ENCODE measurements around the gene CARD8. TPM values are rescaled to one million over a fixed set of nuclear protein-coding genes. Genes with fewer than 3 reads are reported as not detected.
"Not testable (repeated sequence)": the region's sequence is repeated elsewhere in the genome, so short reads cannot be mapped to it uniquely, and the experiment has no call there.

CARD8 gene
- total RNA-seq: 47.2 TPM

- peak; percentile 94 for DNase-seq
These were observed at the start of gene CARD8 for GRCh38 chr19:48255376-48256303. Gene CARD8, minus strand, starts transcription at chr19:48255912. Its CDS starts 14,892 bp downstream, at chr19:48241020.

DNA sequence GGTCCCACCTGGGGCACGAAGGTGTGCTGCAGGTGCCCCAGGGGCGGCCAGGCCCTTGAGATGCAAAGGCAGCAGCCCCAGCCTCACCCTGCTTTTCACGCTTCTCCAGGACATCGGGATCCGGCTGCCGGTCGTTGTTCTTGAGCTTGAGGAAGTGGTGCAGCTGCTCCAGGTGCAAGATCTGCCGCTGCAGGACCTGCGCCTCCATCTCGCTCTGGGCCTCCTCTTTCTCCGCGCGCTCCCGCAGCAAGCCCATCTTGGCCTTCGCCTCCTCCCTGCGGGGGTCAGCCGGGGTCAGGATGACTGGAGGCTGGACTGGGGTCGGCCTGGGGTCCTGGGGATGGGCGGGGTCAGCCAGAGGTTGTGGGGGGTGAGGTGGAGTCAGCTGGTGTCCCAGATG, 48.2 kb upstream of the CARD8 start:
- DNase-seq: no peak

GRCh38 chr19:48303367-48303766, 47.7 kb upstream of the CARD8 start:
- DNase-seq: no peak

DNA sequence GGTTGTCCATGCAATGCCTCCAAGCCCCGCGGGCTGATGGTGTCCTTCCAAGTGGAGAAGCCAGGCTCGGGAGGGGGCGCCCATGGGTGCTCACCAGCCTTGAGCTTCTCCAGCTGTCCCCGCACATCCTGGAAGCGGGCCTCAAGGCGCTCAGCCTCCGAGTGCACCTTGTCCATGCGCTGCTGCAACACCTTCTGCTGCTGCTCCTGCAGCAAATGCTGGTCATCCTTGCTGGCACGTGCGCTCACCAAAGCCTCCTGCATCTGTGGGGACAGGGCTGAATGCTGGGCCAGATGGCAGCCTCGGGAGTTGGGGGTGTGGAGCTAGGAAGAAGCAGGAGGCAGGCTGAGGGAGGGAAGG, 46.9 kb upstream of the CARD8 start:
- DNase-seq: no peak

- DNase-seq: no peak
These were observed 46.3 kb upstream of the CARD8 start for GRCh38 chr19:48301886-48302599.

GRCh38 chr19:48297975-48298374, 42.3 kb upstream of the CARD8 start:
- DNase-seq: no peak

- no peak for DNase-seq
These were observed 41.4 kb upstream of the CARD8 start for GRCh38 chr19:48296963-48297734.

- no peak for DNase-seq
These were observed 39.7 kb upstream of the CARD8 start for GRCh38 chr19:48295458-48295857.

- DNase-seq: no peak
These were observed 37.1 kb upstream of the CARD8 start for GRCh38 chr19:48292798-48293197.

GRCh38 chr19:48291489-48291815, 35.7 kb upstream of the CARD8 start:
- not testable (repeated sequence) for DNase-seq

GRCh38 chr19:48290771-48291488, 35.2 kb upstream of the CARD8 start:
- peak; percentile 90 for DNase-seq

DNA sequence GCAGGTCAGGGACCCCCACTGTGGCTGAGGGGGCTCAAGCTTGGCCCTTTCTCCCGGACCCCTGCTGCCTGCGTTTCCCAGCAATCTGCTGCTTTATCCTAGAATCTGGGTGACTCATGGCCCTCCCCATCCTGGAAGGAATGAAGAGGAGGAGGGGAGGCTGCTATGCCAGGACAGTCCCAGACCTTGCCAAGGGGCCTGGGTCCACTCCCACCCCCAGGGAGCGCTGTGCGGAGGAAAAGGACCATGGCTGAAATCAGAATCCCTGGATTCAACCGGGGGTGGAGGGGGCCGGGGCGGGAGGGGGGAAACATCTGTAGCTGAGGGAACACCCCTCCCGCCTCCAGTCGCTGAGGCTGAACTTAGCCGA, 34.7 kb upstream of the CARD8 start:
- DNase-seq: peak; percentile 62

DNA sequence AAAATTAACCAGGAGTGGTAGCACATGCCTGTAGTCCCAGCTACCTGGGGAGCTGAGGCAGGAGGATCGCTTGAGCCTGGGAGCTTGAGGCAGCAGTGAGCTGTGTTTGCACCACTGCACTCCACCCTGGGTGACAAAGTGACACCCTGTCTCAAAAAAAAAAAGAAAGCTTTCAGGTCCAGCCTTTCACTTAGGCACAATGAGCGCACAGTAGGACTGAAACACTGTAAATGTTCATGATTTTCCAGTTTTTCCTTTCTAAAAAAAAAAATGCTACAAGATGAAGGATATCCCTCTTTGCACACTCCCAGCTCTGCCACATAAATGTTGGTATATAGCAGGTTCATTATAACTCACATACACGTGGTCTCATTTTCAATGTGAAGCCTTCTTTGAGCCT, 32.0 kb upstream of the CARD8 start:
- no peak for DNase-seq

DNA sequence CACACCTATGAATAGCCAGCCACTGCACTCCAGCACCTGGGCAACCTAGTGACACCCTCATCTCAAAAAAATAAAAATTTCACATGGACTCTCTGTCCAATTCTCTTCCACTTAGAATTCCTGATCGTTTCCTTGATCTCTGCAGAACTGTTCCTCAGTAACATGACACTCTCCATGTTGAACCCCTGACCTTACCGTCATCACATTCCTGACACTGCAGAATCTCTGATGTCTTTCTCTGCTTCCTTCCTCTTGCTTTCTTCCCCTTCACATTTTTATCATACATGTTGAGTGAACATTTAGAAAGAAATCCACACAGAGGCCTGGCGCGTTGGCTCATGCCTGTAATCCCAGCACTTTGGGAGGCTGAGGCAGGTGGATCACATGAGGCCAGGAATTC, 29.2 kb upstream of the CARD8 start:
- DNase-seq: no peak

DNA sequence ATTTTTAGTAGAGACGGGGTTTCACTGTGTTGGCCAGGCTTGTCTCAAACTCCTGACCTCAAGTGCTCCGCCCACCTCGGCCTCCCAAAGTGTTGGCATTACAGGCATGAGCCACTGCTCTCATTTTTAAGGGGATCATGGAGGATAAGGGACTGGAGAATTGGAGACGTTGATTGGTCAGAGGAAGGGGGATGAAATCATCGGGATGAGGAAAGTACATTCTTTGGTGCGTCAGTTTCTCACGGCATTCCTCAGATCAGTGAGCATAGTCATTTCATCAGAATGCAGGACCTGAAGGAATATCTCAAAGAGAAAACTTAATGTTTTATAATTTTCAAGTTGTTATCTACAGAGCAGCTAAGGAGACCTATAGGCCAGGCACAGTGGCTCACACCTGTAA, 28.2 kb upstream of the CARD8 start:
- DNase-seq: no peak

- DNase-seq: no peak
These were observed 24.0 kb upstream of the CARD8 start for GRCh38 chr19:48279747-48280146.

GRCh38 chr19:48274938-48275337, 19.2 kb upstream of the CARD8 start:
- DNase-seq: no peak

DNA sequence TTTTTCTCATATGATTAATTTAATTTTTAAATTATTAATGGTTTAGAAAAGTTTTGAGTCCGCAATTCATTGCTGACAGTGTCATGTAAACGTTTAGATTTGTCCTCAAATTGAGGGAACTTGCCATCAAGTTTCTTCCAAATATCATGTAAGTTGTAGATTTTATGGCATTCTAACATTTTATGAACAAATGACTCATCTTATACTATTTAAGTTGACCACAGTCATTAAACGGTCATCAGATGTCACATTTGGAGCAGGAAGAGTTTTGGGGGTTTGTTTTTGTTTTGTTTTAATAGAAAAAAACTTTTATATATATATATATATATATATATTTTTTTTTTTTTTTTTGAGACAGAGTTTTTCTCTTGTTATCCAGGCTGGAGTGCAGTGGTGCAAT, 18.5 kb upstream of the CARD8 start:
- no peak for DNase-seq

DNA sequence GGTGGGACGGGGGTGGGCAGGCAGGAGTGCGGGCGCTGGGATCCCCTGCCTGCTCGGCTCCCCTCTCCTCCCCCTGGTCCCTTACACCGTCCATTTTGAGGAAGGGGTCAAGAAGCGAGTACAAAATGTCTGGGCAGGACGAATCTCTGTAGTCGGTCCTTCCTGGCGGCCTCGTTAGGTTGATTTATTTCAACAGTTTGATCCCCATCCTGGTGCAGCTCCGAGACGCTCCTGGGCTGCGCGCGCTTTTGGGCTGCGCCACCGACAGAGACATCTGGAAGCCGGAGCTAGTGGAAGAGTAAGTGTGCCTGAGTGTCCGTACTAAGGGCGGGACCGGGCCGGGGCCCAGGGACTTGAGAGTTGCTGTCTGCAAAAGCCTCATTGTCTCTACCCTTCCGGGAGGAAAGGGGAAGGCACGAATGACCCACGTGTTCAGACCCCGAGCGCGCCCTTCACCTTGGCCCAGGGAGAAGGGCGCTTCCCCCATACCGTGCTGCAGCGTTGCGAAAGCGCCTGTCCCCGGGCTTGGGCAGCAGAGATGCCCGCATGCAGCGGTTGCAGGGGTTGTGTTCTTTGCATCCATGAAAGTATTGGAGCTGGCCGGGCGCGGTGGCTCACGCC, 15.9 kb upstream of the CARD8 start:
- peak; percentile 75 for DNase-seq

DNA sequence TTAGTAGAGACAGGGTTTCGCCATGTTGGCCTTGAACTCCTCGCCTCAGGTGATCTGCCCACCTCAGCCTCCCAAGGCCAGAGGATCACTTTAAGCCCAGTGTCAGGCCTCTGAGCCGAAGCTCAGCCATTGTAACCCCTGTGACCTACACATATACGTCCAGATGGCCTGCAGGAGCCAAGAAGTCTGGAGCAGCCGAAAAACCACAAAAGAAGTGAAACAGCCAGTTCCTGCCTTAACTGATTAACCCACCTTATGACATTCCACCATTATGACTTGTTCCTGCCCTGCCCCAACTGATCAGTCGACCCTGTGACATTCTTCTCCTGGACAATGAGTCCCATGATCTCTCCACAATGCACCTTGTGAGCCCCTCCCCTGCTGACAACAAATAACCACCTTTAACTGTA, 13.9 kb upstream of the CARD8 start:
- DNase-seq: not testable (repeated sequence)

DNA sequence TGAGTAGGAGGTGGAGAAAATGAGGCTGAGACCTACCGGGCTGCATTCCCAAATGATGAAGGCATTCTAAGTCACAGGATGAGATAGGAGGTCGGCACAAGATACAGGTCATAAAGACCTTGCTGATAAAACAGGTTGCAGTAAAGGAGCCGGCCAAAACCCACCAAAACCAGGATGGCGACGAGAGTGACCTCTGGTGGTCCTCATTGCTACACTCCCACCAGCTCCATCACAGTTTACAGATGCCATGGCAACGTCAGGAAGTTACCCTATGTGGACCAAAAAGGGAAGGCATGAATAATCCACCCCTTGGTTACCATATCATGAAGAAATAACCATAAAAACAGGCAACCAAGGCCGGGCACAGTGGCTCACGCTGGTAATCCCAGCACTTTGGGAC, 9.6 kb upstream of the CARD8 start:
- not testable (repeated sequence) for DNase-seq

- not testable (repeated sequence) for DNase-seq
These were observed 4.6 kb upstream of the CARD8 start for GRCh38 chr19:48260359-48260714.
